ENCODE measurements around the gene MEA1. TPM values are rescaled to one million over a fixed set of nuclear protein-coding genes. Genes with fewer than 3 reads are reported as not detected.
"Not testable (repeated sequence)": the region's sequence is repeated elsewhere in the genome, so short reads cannot be mapped to it uniquely, and the experiment has no call there.

The MEA1 gene
- total and polyA plus RNA-seq, 5 experiments from 2014 or later, result 33.9 to 90.9 (median 73.4) TPM

DNA sequence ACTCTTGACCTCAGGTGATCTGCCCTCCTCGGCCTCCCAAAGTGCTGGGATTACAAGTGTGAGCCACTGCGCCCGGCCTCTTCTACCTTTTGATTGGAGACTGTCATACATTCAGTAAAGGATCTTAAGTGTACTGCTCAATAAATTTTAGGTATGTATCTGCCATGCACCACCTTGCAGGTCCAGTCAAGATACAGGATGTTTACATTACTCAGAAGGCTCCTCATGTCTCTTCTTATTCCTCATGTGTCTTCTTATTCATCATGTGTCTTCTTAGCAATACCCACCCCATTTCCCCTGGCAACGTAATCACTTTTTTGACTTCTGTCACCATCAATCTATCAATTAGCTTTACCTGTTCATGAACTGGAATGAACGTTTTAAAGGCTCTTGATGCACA is 7.9 kb downstream of the MEA1 start:
- H3K27ac Mint-ChIP-seq, result peak overlapping the region in 4 of 10 donors; percentile 6 to 60 (median 32)
- H3K4me3 Mint-ChIP-seq, result no peak overlapping the region
- ATAC-seq, result no peak
- H3K9me3 Mint-ChIP-seq, result no peaks in the 10 kb centered on the region
- POLR2A ChIA-PET, result interaction anchor here (0.5 to 2.7 kb wide), 4 partner anchors 22 to 76 kb away, joined by 4 to 10 read pairs (median 6); partner anchors contain the start of genes CNPY3 and PEX6
- peaks cover 0 to 51% (median 2%) of the 10 kb centered on the region in 3 donors for H3K36me3 Mint-ChIP-seq
- no peaks in the 10 kb centered on the region for H3K27me3 Mint-ChIP-seq
- H3K4me1 Mint-ChIP-seq, result peaks cover 3 to 17% (median 5%) of the 10 kb centered on the region in 4 donors
- no peak for DNase-seq

DNA sequence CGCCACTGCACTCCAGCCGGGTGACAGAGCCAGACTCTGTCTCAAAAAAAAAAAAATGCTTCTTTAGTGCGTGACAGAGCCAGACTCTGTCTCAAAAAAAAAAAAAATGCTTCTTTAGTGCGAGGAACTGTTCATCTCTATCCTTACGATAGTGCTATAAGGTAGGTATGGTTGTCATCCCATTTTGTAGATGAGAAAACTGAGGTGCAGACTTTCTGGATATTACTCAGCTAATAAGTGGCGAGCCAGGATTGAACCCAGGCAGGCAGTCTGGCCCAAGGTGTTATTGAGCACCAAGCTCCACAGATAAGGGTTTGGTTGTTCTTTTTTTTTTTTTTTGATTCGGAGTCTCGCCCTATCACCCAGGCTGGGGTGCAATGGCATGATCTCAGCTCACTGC is 11.9 kb downstream of the MEA1 start:
- Mint-ChIP-seq H3K4me3 (no peak overlapping the region), H3K4me1 (peaks cover 0 to 10% (median 3%) of the 10 kb centered on the region in 4 donors), H3K9me3 (no peaks in the 10 kb centered on the region), H3K27me3 (no peaks in the 10 kb centered on the region), H3K36me3 (peaks cover 0 to 16% (median 0%) of the 10 kb centered on the region in 3 donors), H3K27ac (no peak overlapping the region)
- ATAC-seq (no peak), DNase-seq (no peak)
- POLR2A ChIA-PET, result no interaction called here

DNA sequence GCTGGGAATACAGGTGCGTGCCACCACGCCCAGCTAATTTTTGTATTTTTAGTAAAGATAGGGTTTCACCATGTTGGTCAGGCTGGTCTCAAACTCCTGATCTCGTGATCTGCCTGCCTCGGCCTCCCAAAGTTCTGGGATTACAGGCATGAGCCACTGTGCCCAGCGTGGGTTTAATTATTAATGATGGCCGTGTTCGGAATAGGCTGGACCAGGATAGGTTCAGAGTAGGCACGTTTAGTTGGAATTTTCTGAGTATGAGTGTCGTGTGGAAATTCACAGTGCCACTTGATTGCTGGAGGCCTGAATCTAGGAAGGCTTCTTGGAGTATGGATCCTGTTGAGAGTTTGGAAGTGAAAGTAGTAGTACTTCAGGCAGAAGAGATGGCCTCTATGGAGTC is 15.5 kb downstream of the MEA1 start:
- ATAC-seq, H3K9me3 Mint-ChIP-seq, DNase-seq, H3K27me3 Mint-ChIP-seq, H3K36me3 Mint-ChIP-seq, POLR2A ChIA-PET, H3K4me3 Mint-ChIP-seq: not testable (repeated sequence)
- Mint-ChIP-seq H3K27ac (peak overlapping the region in 1 of 10 donors; percentile 60), H3K4me1 (peaks cover 3 to 12% (median 7%) of the 10 kb centered on the region in 4 donors)

DNA sequence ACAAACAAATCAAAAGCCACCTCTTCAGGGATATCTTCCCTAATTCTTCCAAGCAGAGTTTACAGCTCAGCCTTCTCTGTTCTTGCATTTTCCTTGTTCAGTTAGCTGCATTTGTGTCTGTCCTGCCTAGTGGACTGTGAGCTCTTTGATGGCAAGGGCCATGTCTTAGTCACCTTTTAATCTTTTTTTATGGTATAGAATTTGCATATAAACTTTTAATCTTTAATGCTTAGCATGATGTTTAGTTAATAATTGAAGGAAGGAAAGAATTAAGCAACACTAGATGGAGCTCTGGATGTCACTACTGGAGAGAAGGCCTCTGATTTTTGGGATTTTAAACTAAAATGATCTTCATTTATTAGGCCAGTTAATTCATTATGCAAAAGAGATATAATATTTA is 17.2 kb downstream of the MEA1 start:
- DNase-seq (no peak), ATAC-seq (no peak)
- H3K4me1 Mint-ChIP-seq, result peaks cover 0 to 12% (median 7%) of the 10 kb centered on the region in 4 donors
- no peaks in the 10 kb centered on the region for H3K9me3 Mint-ChIP-seq
- POLR2A ChIA-PET, result interaction anchor here (0.6 to 2.4 kb wide), 5 partner anchors 11 to 57 kb away, joined by 3 to 7 read pairs (median 5); partner anchors contain the start of genes CUL7, PEX6 and PPP2R5D
- peak overlapping the region in 3 of 10 donors; percentile 3 to 82 (median 82) for H3K27ac Mint-ChIP-seq
- peaks cover 0 to 17% (median 0%) of the 10 kb centered on the region in 3 donors for H3K36me3 Mint-ChIP-seq
- H3K27me3 Mint-ChIP-seq, result no peaks in the 10 kb centered on the region
- H3K4me3 Mint-ChIP-seq, result no peak overlapping the region

DNA sequence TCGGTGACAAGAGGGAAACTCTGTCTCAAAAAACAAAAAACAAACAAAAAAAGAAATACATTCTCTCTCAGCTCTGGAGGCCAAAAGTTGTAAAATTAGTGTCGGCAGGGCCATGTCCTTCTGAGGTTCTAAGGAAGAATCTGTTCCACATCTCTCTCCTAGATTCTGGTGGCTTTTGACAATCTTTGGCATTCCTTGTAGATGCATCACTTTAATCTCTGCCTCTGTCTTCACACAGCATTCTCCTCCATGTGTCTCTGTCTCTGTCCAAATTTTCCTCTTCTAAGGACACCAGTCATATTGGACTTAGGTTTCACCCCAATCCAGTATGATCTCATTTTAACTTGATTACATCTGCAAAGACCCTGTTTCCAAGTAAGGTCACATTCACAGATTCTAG is 20.3 kb downstream of the MEA1 start:
- H3K27me3 Mint-ChIP-seq, result no peaks in the 10 kb centered on the region
- H3K36me3 Mint-ChIP-seq, result peaks cover 0 to 42% (median 2%) of the 10 kb centered on the region in 3 donors
- peak overlapping the region in 2 of 10 donors; percentile 26 to 37 for H3K27ac Mint-ChIP-seq
- ATAC-seq (no peak), DNase-seq (no peak)
- no peaks in the 10 kb centered on the region for H3K9me3 Mint-ChIP-seq
- POLR2A ChIA-PET, result interaction anchor here (0.6 to 1.6 kb wide), 3 partner anchors 9 to 76 kb away, joined by 4 read pairs; partner anchors contain the start of genes CNPY3 and PPP2R5D
- peaks cover 6 to 22% (median 13%) of the 10 kb centered on the region in 4 donors for H3K4me1 Mint-ChIP-seq
- no peak overlapping the region for H3K4me3 Mint-ChIP-seq

DNA sequence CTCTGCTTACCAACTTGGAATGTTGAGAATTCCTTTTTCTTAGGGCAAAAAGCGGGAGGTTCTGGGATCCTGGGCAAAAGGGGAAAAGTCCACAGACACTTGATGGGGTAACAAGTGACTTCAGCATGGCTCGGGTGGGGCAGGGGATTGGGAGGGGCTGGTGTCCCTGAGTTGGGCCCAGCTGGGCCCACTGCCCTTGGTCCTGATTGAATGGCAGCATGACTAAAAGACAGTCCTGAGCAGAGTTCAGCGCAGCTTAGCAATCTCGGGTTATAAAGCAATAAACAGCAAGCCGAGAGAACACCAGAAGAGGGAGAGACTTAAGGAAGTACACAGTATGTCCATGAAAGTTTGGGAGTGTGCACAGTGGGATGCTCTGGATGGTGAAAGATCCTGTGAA is 23.8 kb downstream of the MEA1 start:
- DNase-seq (no peak), ATAC-seq (no peak)
- Mint-ChIP-seq H3K4me3 (no peak overlapping the region), H3K9me3 (no peaks in the 10 kb centered on the region), H3K27me3 (no peaks in the 10 kb centered on the region), H3K27ac (peak overlapping the region in 2 of 10 donors; percentile 27 to 64), H3K36me3 (peaks cover 0 to 49% (median 2%) of the 10 kb centered on the region in 3 donors), H3K4me1 (peaks cover 33 to 54% (median 47%) of the 10 kb centered on the region in 4 donors)
- POLR2A ChIA-PET, result interaction anchor here (1.0 to 4.4 kb wide), 2 partner anchors 11 to 24 kb away, joined by 4 to 28 read pairs; partner anchors contain the start of genes KLHDC3 and PEX6

DNA sequence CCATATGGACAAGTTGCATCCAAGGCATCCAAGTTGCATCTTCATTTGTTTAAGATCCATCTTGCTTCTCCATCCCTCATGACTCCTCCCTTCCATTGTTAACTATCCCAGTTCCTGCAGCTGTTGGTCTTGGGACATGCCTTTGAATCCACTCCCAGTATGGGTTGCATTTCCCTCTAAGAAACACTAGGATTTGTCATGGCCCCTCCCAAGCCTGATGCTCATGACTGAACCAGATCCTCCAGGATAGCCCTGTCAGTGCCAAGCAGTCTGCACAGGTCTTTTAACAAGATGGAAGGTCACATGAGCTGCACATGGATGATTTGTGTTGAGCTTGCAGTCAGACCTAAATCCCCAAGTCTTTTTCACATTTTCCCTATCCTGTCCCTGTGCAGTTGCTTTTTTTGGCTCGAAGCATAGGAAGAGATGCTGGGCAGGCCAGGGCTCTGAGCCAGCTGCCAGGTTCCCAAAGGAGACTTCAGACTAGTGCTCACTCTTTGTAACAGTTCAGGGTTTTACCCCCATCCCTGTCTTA is 25.2 kb downstream of the MEA1 start:
- H3K9me3 Mint-ChIP-seq, result no peaks in the 10 kb centered on the region
- H3K36me3 Mint-ChIP-seq, result peaks cover 0 to 47% (median 2%) of the 10 kb centered on the region in 3 donors
- peaks cover 38 to 59% (median 52%) of the 10 kb centered on the region in 4 donors for H3K4me1 Mint-ChIP-seq
- H3K4me3 Mint-ChIP-seq, result no peak overlapping the region
- POLR2A ChIA-PET, result interaction anchor here (1.6 to 4.4 kb wide), 3 partner anchors 9 to 59 kb away, joined by 6 to 28 read pairs (median 11); partner anchors contain the start of genes CNPY3 and PEX6
- peak overlapping the region in 5 of 10 donors; percentile 7 to 61 (median 31) for H3K27ac Mint-ChIP-seq
- ATAC-seq (no peak), DNase-seq (no peak)
- H3K27me3 Mint-ChIP-seq, result no peaks in the 10 kb centered on the region

DNA sequence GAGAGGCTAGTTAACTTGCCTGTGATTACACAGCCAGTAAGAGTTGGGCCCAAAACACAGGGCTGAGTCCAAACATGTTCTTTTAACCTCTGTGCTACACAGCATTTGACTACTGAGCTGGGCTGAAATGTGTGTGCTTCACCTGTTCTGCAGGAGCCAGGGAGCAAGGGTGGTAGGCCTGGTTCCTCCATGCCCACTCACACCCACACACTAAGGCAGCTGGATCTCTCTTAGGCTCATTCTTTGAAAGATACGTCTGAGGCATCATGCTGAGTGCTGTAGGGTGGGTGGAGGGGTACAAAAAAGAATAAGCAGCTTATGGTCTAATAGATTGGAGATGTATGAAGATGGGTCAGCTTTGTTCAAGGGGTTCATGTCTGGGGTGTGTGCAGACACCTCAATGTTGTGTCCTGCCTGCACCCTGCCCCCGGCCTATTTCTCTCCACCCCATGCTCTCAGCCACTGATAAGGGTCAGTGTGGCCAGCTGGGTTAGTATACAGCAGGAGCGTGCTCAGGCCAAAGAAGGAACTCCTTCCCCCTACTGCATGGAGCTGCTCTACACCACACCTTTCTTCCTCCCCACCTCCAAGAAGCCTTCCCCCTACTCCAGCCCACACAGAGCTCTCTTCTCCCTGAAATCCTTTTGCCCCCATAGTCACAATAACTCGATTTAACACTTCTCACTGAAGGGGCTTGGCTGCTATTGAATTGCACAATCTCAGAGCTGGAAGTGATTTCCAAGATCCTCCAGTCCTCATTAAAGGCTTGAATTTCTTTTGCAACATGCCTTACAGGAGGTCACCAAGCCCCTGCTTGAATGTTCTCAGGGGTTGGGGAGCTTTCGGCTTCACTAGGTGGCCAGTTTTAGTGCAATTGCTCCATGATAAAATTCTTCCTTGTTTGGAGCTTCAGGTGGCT is 26.0 kb downstream of the MEA1 start:
- POLR2A ChIA-PET, result interaction anchor here (1.6 to 4.4 kb wide), 3 partner anchors 9 to 58 kb away, joined by 6 to 28 read pairs (median 11); partner anchors contain the start of genes CNPY3 and PEX6
- no peaks in the 10 kb centered on the region for H3K9me3 Mint-ChIP-seq
- peaks cover 38 to 59% (median 50%) of the 10 kb centered on the region in 4 donors for H3K4me1 Mint-ChIP-seq
- peak overlapping the region in 3 of 10 donors; percentile 23 to 99 (median 94) for H3K4me3 Mint-ChIP-seq
- peak overlapping the region in 6 of 10 donors; percentile 7 to 91 (median 42) for H3K27ac Mint-ChIP-seq
- DNase-seq (no peak), ATAC-seq (no peak)
- H3K36me3 Mint-ChIP-seq, result peaks cover 0 to 43% (median 2%) of the 10 kb centered on the region in 3 donors
- H3K27me3 Mint-ChIP-seq, result no peaks in the 10 kb centered on the region

DNA sequence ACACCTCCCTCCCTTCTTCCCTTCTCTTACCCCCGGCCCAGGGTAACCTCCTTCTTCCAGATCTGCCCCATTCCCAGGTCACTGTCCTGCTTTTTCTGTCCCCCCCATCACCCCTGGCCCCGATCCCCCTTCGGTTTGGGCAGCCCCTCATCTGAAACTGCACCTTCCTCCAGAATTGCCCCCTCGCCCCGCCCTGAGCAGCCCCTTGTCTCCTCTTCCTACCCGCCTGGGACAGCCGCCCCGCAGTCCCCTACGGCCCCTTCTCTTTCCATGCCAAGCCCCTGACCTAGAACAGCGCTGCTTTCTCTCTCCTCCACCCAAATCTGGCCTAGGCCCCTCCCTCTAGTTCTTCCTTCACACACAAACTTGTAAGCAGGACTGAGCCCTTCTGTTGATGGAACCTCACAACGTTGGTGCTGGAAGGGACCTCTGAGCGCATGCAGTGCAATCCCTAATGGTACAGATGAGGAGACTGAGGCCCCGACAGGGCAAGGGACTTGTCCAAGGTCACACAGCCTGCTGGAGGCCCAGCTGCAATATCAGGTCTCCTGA is 28.7 kb downstream of the MEA1 start:
- H3K36me3 Mint-ChIP-seq, result peaks cover 0 to 22% (median 2%) of the 10 kb centered on the region in 3 donors
- H3K27ac Mint-ChIP-seq, result peak overlapping the region; percentile 79 to 99 (median 92)
- peaks cover 35 to 63% (median 55%) of the 10 kb centered on the region in 4 donors for H3K4me1 Mint-ChIP-seq
- POLR2A ChIA-PET, result interaction anchor here (1.0 to 3.8 kb wide), 24 partner anchors 8 to 1198 kb away, joined by 3 to 72 read pairs (median 7); partner anchors contain the start of genes BICRAL, CNPY3, CUL7 and GNMT
- ATAC-seq (no peak), DNase-seq (peak in 3 of 10 donors; percentile 8 to 21 (median 15))
- H3K9me3 Mint-ChIP-seq, result no peaks in the 10 kb centered on the region
- peak overlapping the region; percentile 91 to 99 (median 94) for H3K4me3 Mint-ChIP-seq
- no peaks in the 10 kb centered on the region for H3K27me3 Mint-ChIP-seq

DNA sequence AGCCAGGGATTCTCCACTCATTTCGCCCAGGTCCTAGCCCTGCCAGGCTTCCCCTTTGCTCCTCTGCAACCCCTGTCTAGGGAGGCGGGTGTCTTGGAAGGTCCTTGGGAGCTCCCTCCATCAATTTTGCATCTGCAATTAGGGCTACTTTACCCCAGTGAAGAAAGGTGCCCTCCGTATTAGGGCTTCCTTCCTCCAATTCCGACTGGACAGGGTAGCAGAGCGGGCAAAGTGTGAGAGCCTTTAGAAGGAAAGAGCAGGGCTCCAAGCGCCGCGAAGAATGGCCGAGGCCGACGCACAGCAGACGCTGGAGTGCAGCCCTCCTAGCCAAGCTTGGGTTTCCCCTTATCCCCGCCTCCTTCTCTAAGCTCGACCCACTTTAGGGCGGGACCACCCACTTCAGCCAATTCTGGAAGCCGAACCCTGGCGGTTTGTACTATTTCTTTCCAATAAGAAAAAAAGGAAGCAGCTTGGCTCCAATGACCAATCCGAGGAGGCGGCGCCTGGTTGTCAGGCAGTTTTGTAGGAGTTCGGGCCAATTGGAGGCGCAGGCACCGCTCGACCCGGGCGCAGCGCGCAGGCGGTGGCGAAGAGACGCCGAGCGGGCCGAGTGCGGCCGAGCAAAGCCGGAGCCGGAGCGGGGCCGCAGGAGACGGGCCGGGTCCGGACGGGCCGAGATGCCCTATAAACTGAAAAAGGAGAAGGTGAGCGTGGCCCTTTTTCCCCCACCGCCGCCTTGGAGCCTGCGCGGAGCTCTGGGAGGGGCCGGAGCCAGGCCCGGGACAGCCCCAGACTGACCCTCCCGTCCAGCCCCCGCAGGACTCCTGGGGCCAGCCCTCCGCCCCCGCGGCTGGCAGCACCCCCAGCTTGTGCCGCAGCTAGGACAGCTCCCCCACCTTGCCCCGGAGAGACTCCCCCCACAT is 29.5 kb downstream of the MEA1 start, which contains the start of gene PPP2R5D:
TSS of gene PPP2R5D (plus strand) at position 570 of the 923 bp plus-strand sequence. CDS start at position 678, 108 bp downstream.
- Mint-ChIP-seq H3K9me3 (no peaks in the 10 kb centered on the region), H3K4me1 (peaks cover 40 to 66% (median 62%) of the 10 kb centered on the region in 4 donors)
- peak; percentile 93 for ATAC-seq

DNA sequence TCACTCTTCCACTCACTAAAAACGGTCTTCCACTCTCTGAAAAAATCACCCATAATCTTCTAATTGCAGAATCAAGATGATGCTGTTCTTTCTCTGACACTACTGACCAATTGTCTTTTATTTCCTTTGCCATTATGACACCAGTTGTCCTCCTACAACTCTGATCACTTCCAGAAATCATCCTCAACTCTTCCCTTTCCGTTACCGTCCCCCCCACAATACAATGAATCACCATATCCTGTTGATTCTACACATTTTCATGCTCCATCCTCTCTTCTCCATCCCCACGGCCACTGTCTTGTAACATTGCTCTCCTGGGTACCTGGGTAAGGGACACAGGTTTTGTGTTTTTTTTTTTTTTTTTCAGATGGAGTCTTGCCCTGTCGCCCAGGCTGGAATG is 31.9 kb downstream of the MEA1 start:
- H3K4me1 Mint-ChIP-seq, result peaks cover 30 to 64% (median 56%) of the 10 kb centered on the region in 4 donors
- no peaks in the 10 kb centered on the region for H3K27me3 Mint-ChIP-seq
- peak overlapping the region in 7 of 10 donors; percentile 1 to 55 (median 28) for H3K4me3 Mint-ChIP-seq
- H3K36me3 Mint-ChIP-seq, result peaks cover 0 to 2% (median 0%) of the 10 kb centered on the region in 3 donors
- no peaks in the 10 kb centered on the region for H3K9me3 Mint-ChIP-seq
- POLR2A ChIA-PET, result interaction anchor here (1.4 kb wide), 1 partner anchor 9 kb away, joined by 3 read pairs; no protein-coding TSS in a partner anchor
- ATAC-seq (no peak), DNase-seq (no peak)
- peak overlapping the region; percentile 3 to 88 (median 80) for H3K27ac Mint-ChIP-seq

More for the DNA sequence above, 29.5 kb downstream of the MEA1 start, which contains the start of gene PPP2R5D:
- Mint-ChIP-seq H3K36me3 (peaks cover 0 to 15% (median under 1%) of the 10 kb centered on the region in 3 donors), H3K27me3 (no peaks in the 10 kb centered on the region), H3K4me3 (peak within 1 kb of the TSS; percentile 91 to 99 (median 94)), H3K27ac (peak within 1 kb of the TSS; percentile 96 to 99 (median 97))
- DNase-seq, result peak; percentile 86 to 99 (median 97)
- POLR2A ChIA-PET, result interaction anchor here (0.5 to 3.8 kb wide), 35 partner anchors 9 to 1197 kb away, joined by 3 to 72 read pairs (median 5); partner anchors contain the start of genes BICRAL, CNPY3, CUL7 and GNMT
